ENCODE measurements around the gene DPP3.

Gene DPP3

GRCh38 chr11:66476841-66477251, 3.4 kb upstream of the DPP3 start:
- no peak for DNase-seq (ENCODE audit: low read depth in 2 of 2)
- TF ChIP-seq CTCF (IDR thresholded peaks at IDR 0.05; ENCODE audit: low read depth, low read length), result no peak
- H3K4me3 ChIP-seq (replicated peaks in 1 of 2; ENCODE audit: low read depth in 2 of 2, low read length in 2 of 2), result no peak overlapping the region

GRCh38 chr11:66477263-66478201, 2.7 kb upstream of the DPP3 start:
- no peak for TF ChIP-seq CTCF (IDR thresholded peaks at IDR 0.05; ENCODE audit: low read depth, low read length)
- DNase-seq (ENCODE audit: low read depth in 2 of 2), result no peak
- no peak overlapping the region for H3K4me3 ChIP-seq (replicated peaks in 1 of 2; ENCODE audit: low read depth in 2 of 2, low read length in 2 of 2)

GRCh38 chr11:66478729-66479393, 1.4 kb upstream of the DPP3 start:
- TF ChIP-seq CTCF (IDR thresholded peaks at IDR 0.05; ENCODE audit: low read depth, low read length), result peak; percentile 83
- DNase-seq (ENCODE audit: low read depth in 2 of 2), result peak; percentile 19 to 26
- peak overlapping the region; percentile 76 to 83 for H3K4me3 ChIP-seq (replicated peaks in 1 of 2; ENCODE audit: low read depth in 2 of 2, low read length in 2 of 2)

DNA sequence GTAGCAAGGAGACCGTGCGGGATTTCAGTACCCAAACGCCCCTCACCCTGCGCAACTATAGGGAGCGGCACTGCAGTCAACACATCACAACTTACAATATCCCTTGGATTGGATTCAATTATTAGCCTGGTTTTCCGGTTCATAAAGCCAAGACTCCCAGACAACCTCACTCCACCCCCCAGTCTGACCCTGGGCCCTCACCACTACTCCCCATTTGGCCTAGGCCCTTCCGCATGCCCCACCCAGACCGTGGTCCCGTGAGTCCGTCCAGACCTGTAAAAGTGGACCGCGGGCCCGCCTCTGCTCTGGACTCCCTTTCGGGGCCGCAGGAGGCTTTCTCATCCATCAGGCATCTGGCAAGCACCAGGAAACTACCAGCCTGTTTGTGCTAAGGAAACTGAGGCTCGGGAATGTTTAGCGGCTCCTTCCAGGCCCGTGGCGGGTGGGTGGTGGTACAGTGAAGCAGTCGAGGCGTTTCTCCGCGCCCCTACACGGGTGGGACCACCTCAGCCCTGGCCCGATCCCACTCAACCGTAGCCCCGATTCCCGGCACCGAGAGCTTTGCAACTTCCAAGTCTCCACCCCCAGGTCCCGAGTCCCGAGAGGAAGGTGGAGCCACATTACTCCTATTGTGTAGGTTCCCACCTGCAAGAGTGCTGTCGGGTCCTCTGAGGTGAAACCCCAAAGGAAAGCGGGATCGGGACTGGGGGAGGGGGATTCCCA, 679 bp upstream of the DPP3 start:
- no peak for TF ChIP-seq CTCF (IDR thresholded peaks at IDR 0.05; ENCODE audit: low read depth, low read length)
- peak; percentile 50 to 54 for DNase-seq (ENCODE audit: low read depth in 2 of 2)
- peak overlapping the region; percentile 76 to 83 for H3K4me3 ChIP-seq (replicated peaks in 1 of 2; ENCODE audit: low read depth in 2 of 2, low read length in 2 of 2)

GRCh38 chr11:66484806-66485380, 4.7 kb downstream of the DPP3 start:
- DNase-seq (ENCODE audit: low read depth in 2 of 2), result no peak
- TF ChIP-seq CTCF (IDR thresholded peaks at IDR 0.05; ENCODE audit: low read depth, low read length), result no peak
- H3K4me3 ChIP-seq (replicated peaks in 1 of 2; ENCODE audit: low read depth in 2 of 2, low read length in 2 of 2), result no peak overlapping the region

GRCh38 chr11:66488957-66489356, 8.7 kb downstream of the DPP3 start:
- no peak for DNase-seq (ENCODE audit: low read depth in 2 of 2)
- no peak for TF ChIP-seq CTCF (IDR thresholded peaks at IDR 0.05; ENCODE audit: low read depth, low read length)
- no peak overlapping the region for H3K4me3 ChIP-seq (replicated peaks in 1 of 2; ENCODE audit: low read depth in 2 of 2, low read length in 2 of 2)
